Measurements from ENCODE around the gene DNAH10. TPM values are rescaled to one million over a fixed set of nuclear protein-coding genes. Genes with fewer than 3 reads are reported as not detected.

The DNAH10 gene
- 0.47 and 1.0 TPM in 2 replicates for total RNA-seq
- long read RNA-seq, partial matches to known transcripts, result 0 of 7 reads
- long read RNA-seq, other reads (novel, unspliced or antisense), result 7 of 7 reads

- H3K27ac Mint-ChIP-seq, result peak within 1 kb of the TSS; percentile 49
- peaks cover 3% of the 10 kb centered on the region for H3K4me1 Mint-ChIP-seq (ENCODE audit: low read depth)
- peak; percentile 73 for TF ChIP-seq CTCF (IDR thresholded peaks at IDR 0.05; ENCODE audit: unreplicated experiment)
- peak; percentile 76 for DNase-seq (ENCODE audit: low spot score, unreplicated experiment)
- peaks cover 15% of the 10 kb centered on the region for H3K27me3 Mint-ChIP-seq
- no peaks in the 10 kb centered on the region for H3K9me3 Mint-ChIP-seq (ENCODE audit: low read depth)
- peak within 1 kb of the TSS; percentile 76 for H3K4me3 Mint-ChIP-seq (ENCODE audit: low read depth)
- peaks cover 8% of the 10 kb centered on the region for H3K36me3 Mint-ChIP-seq (ENCODE audit: insufficient read depth)
Observed at GRCh38 chr12:123761841-123762714, at the start of gene DNAH10. DNAH10 (plus strand) TSS chr12:123762301; CDS start chr12:123762337, 36 bp downstream.

- peak overlapping the region; percentile 89 for H3K4me3 Mint-ChIP-seq (ENCODE audit: low read depth)
- no peaks in the 10 kb centered on the region for H3K36me3 Mint-ChIP-seq (ENCODE audit: insufficient read depth)
- no peaks in the 10 kb centered on the region for H3K27me3 Mint-ChIP-seq
- DNase-seq (ENCODE audit: low spot score, unreplicated experiment), result no peak
- peak overlapping the region; percentile 91 for H3K27ac Mint-ChIP-seq
- no peak for TF ChIP-seq CTCF (IDR thresholded peaks at IDR 0.05; ENCODE audit: unreplicated experiment)
- H3K4me1 Mint-ChIP-seq (ENCODE audit: low read depth), result peaks cover 18% of the 10 kb centered on the region
- no peaks in the 10 kb centered on the region for H3K9me3 Mint-ChIP-seq (ENCODE audit: low read depth)
Observed at GRCh38 chr12:123712780-123713319, 49.3 kb upstream of the DNAH10 start.

GRCh38 chr12:123713398-123713797, 48.7 kb upstream of the DNAH10 start:
- no peak for DNase-seq (ENCODE audit: low spot score, unreplicated experiment)
- TF ChIP-seq CTCF (IDR thresholded peaks at IDR 0.05; ENCODE audit: unreplicated experiment), result no peak
- Mint-ChIP-seq H3K4me3 (ENCODE audit: low read depth) (peak overlapping the region; percentile 89), H3K4me1 (ENCODE audit: low read depth) (peaks cover 18% of the 10 kb centered on the region), H3K9me3 (ENCODE audit: low read depth) (no peaks in the 10 kb centered on the region), H3K27ac (no peak overlapping the region), H3K36me3 (ENCODE audit: insufficient read depth) (no peaks in the 10 kb centered on the region), H3K27me3 (no peaks in the 10 kb centered on the region)

GRCh38 chr12:123713823-123714585, 48.1 kb upstream of the DNAH10 start:
- no peak for TF ChIP-seq CTCF (IDR thresholded peaks at IDR 0.05; ENCODE audit: unreplicated experiment)
- DNase-seq (ENCODE audit: low spot score, unreplicated experiment), result no peak
- no peaks in the 10 kb centered on the region for H3K27me3 Mint-ChIP-seq
- H3K4me1 Mint-ChIP-seq (ENCODE audit: low read depth), result peaks cover 18% of the 10 kb centered on the region
- H3K4me3 Mint-ChIP-seq (ENCODE audit: low read depth), result peak overlapping the region; percentile 89
- no peaks in the 10 kb centered on the region for H3K36me3 Mint-ChIP-seq (ENCODE audit: insufficient read depth)
- H3K27ac Mint-ChIP-seq, result no peak overlapping the region
- H3K9me3 Mint-ChIP-seq (ENCODE audit: low read depth), result no peaks in the 10 kb centered on the region

GRCh38 chr12:123715195-123715594, 46.9 kb upstream of the DNAH10 start:
- no peak overlapping the region for H3K4me3 Mint-ChIP-seq (ENCODE audit: low read depth)
- H3K27ac Mint-ChIP-seq, result no peak overlapping the region
- no peaks in the 10 kb centered on the region for H3K9me3 Mint-ChIP-seq (ENCODE audit: low read depth)
- no peaks in the 10 kb centered on the region for H3K36me3 Mint-ChIP-seq (ENCODE audit: insufficient read depth)
- no peak for DNase-seq (ENCODE audit: low spot score, unreplicated experiment)
- H3K4me1 Mint-ChIP-seq (ENCODE audit: low read depth), result peaks cover 30% of the 10 kb centered on the region
- no peak for TF ChIP-seq CTCF (IDR thresholded peaks at IDR 0.05; ENCODE audit: unreplicated experiment)
- H3K27me3 Mint-ChIP-seq, result no peaks in the 10 kb centered on the region

All from progenitor cell of endocrine pancreas (in vitro differentiated cells).